DND-41 (cell line): ENCODE data around the gene NRIP1.

Experiments
- EZH2 ChIP-seq: IDR thresholded peaks from 3 replicates; pipeline ENCODE4 v1.6.1; 2012; ENCODE audit warnings: borderline replicate concordance, low read depth, mild to moderate bottlenecking, moderate library complexity, low read length, inconsistent platforms; ENCODE audit not compliant: severe bottlenecking
- TF ChIP-seq, protein P1 (sequence below): IDR thresholded peaks from 2 replicates; pipeline ENCODE4 v1.5.1; 2012; ENCODE audit warnings: borderline replicate concordance, low read length, moderate library complexity, mild to moderate bottlenecking; ENCODE audit not compliant: poor library complexity, severe bottlenecking; ENCODE audit errors: extremely low read depth

DNA sequence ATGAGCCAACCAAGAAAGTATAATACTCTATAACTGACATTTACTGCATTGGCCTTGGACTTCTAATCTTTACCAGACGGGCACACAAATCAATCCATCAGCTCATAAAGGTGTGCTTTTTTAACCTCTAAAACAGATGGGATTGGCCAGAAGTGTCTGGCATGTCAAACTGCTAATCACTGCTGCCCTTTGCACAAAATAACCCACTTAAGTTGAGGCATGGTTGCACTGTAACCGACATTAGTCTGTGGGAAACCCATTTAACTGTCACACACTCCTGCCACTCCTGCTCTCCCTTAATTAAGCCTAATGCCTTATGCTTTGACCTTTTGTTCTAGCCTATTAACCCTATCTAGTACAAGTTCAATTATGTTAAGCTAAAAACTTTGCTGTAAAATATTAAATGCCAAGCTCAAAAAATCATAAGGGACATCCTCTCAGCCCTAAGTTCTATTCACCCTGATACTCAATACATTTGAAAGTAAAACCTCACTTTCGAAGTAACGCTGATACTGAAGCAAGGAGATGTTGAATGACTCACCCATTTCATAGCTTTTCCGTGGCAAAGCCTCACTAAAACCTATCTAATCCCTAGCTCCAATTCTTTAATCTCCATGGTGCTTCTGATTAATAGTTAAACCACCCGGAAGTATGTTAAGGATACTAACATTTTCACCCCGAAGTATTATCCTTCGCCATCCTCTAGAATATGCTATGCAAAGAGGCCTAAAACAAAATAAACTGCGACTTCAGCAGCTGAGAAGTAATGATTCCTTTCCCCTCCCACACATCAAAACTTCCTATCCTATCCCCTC, 12.9 kb downstream of the NRIP1 start:
- TF ChIP-seq, protein P1, sequence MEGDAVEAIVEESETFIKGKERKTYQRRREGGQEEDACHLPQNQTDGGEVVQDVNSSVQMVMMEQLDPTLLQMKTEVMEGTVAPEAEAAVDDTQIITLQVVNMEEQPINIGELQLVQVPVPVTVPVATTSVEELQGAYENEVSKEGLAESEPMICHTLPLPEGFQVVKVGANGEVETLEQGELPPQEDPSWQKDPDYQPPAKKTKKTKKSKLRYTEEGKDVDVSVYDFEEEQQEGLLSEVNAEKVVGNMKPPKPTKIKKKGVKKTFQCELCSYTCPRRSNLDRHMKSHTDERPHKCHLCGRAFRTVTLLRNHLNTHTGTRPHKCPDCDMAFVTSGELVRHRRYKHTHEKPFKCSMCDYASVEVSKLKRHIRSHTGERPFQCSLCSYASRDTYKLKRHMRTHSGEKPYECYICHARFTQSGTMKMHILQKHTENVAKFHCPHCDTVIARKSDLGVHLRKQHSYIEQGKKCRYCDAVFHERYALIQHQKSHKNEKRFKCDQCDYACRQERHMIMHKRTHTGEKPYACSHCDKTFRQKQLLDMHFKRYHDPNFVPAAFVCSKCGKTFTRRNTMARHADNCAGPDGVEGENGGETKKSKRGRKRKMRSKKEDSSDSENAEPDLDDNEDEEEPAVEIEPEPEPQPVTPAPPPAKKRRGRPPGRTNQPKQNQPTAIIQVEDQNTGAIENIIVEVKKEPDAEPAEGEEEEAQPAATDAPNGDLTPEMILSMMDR, result no peak
- no peak for TF ChIP-seq EZH2
